K562 (cell line): ENCODE measurements around the gene RCE1. TPM values are rescaled to one million over a fixed set of nuclear protein-coding genes. Genes with fewer than 3 reads are reported as not detected.

ENCODE experiments used
- ATAC-seq: fragments of 200-7000 bp; cut with Tn5 transposase; 3 replicates; pipeline ENCODE4 v1.9.1; 2020; ENCODE audit warnings: moderate library complexity
- BruUV-seq: library from RNA; stranded (reverse); fragments of 400-500 nt; replicated peaks from 2 replicates; lab custom pipeline; 2021; lab: Mats Ljungman, UMichigan
- CTCF ChIA-PET: fragments of 300-600 bp; formaldehyde crosslinking; extraction: SDS; loops from one replicate; lab custom pipeline; 2021; ENCODE audit warnings: low intra/inter-chr PET ratio; lab: Yijun Ruan, JAX
- POLR2A ChIA-PET: fragments of 300-600, 350-650 bp; sonication (Branson Sonifier 250); formaldehyde crosslinking; extraction: SDS; loops from one replicate; lab custom pipeline; 2021; ENCODE audit warnings: antibody characterized with exemption, inconsistent platforms; lab: Yijun Ruan, JAX
- DNase-seq, 4 experiments: peaks; one replicate each; pipeline versions ENCODE4 v3.0.0 to v3.0.0-alpha.2; 2011 to 2018; ENCODE audit warnings: low spot score in 3 of 4, mixed read lengths in 3 of 4; ENCODE audit errors: extremely low read depth in 1 of 4
- FAIRE-seq: peaks from 2 replicates; lab custom pipeline; 2011; peaks lifted over from hg19 to GRCh38; lab: Jason Lieb, UNC
- H2AFZ ChIP-seq: 2 replicates; pipeline ENCODE4 v1.6.0; 2011; ENCODE audit warnings: low read depth, low read length, control low read depth, inconsistent platforms
- H3K27ac ChIP-seq: fragments of 200-600 bp; 3 replicates; pipeline ENCODE4 v1.8.0; 2011; ENCODE audit warnings: low read depth, mild to moderate bottlenecking, control low read depth, inconsistent platforms, low read length, moderate library complexity, mixed read lengths; ENCODE audit errors: extremely low read depth
- H3K27me3 ChIP-seq, 2 experiments: fragments of 300-600 bp in 1 of 2; 2 replicates in 1 of 2; 3 replicates in 1 of 2; pipeline versions ENCODE4 v1.6.0 to v1.8.0; 2011; ENCODE audit warnings: inconsistent platforms in 2 of 2, low read length in 2 of 2, mild to moderate bottlenecking in 1 of 2, mixed read lengths in 1 of 2, moderate library complexity in 1 of 2; ENCODE audit not compliant: control insufficient read depth in 2 of 2, insufficient read depth in 2 of 2
- H3K36me3 ChIP-seq: fragments of 300-600 bp; 3 replicates; pipeline ENCODE4 v1.8.0; 2011; ENCODE audit warnings: mild to moderate bottlenecking, low read length, inconsistent platforms; ENCODE audit not compliant: control insufficient read depth, insufficient read depth
- H3K4me1 ChIP-seq, 2 experiments: fragments of 200-600 bp in 1 of 2; replicated peaks in 1 of 2; 2 replicates in 1 of 2; 3 replicates in 1 of 2; pipeline versions ENCODE4 v1.5.1 to v1.8.0; 2011; ENCODE audit warnings: inconsistent platforms in 2 of 2, low read length in 2 of 2, mild to moderate bottlenecking in 1 of 2, mixed read lengths in 1 of 2, moderate library complexity in 1 of 2; ENCODE audit not compliant: control insufficient read depth in 2 of 2, insufficient read depth in 2 of 2
- H3K4me2 ChIP-seq: 2 replicates; pipeline ENCODE4 v1.6.1; 2011; ENCODE audit warnings: low read length, control low read depth, inconsistent platforms, mixed read lengths; ENCODE audit not compliant: insufficient read depth
- H3K4me3 ChIP-seq: fragments of 200-600 bp; sonication (generic), shearing (Covaris generic); 2 replicates; pipeline ENCODE4 v1.5.1; 2016; ENCODE audit warnings: control low read depth, inconsistent platforms
- H3K79me2 ChIP-seq: fragments of 200-600 bp; 3 replicates; pipeline ENCODE4 v1.8.0; 2011; ENCODE audit warnings: low read length, inconsistent platforms; ENCODE audit not compliant: control insufficient read depth, insufficient read depth
- H3K9ac ChIP-seq, 2 experiments: 2 replicates each; pipeline versions ENCODE4 v1.6.0 to v1.6.1; 2011; ENCODE audit warnings: low read depth in 2 of 2, low read length in 2 of 2, control low read depth in 1 of 2, inconsistent platforms in 1 of 2, mild to moderate bottlenecking in 1 of 2, mixed read lengths in 1 of 2; ENCODE audit not compliant: insufficient read depth in 1 of 2
- H3K9me1 ChIP-seq: one replicate; pipeline ENCODE4 v1.6.0; 2011; ENCODE audit warnings: inconsistent platforms, mild to moderate bottlenecking, low read length, moderate library complexity; ENCODE audit not compliant: control insufficient read depth, insufficient read depth
- H3K9me3 ChIP-seq: replicated peaks from 2 replicates; pipeline ENCODE4 v1.5.1; 2011; ENCODE audit warnings: low read depth, low read length, inconsistent platforms; ENCODE audit not compliant: control insufficient read depth, insufficient read depth
- H4K20me1 ChIP-seq: replicated peaks from 2 replicates; pipeline ENCODE4 v1.6.1; 2011; ENCODE audit warnings: low read length, inconsistent platforms, mixed read lengths; ENCODE audit not compliant: control insufficient read depth, insufficient read depth
- BRF1 ChIP-seq: IDR thresholded peaks from 3 replicates; pipeline ENCODE4 v1.6.1; 2011; ENCODE audit warnings: borderline replicate concordance, mild to moderate bottlenecking; ENCODE audit not compliant: insufficient read length; ENCODE audit errors: extremely low read depth
- CBX8 ChIP-seq: fragments of 200-600 bp; sonication (generic); IDR thresholded peaks from 2 replicates; pipeline ENCODE4 v1.6.1; 2012; ENCODE audit warnings: borderline replicate concordance, mixed run types, low read depth, mild to moderate bottlenecking, moderate library complexity, mixed read lengths, low read length, control low read depth, inconsistent platforms; ENCODE audit not compliant: poor library complexity, severe bottlenecking; ENCODE audit errors: extremely low read depth
- MAFF ChIP-seq: IDR thresholded peaks from 2 replicates; pipeline ENCODE4 v1.6.1; 2012; ENCODE audit warnings: low read length, improper control_type of control experiment
- MAFG ChIP-seq: fragments of 450-650 bp; conservative IDR thresholded peaks from 2 replicates; pipeline ENCODE4 v1.6.1; 2016; ENCODE audit warnings: missing genetic modification characterization, missing compliant biosample characterization
- NUFIP1 ChIP-seq: fragments of 450-650 bp; IDR thresholded peaks from 2 replicates; pipeline ENCODE4 v1.6.1; 2018; ENCODE audit not compliant: partially characterized antibody
- POLR3A ChIP-seq: IDR thresholded peaks from 2 replicates; pipeline ENCODE4 v1.6.1; 2011; ENCODE audit warnings: borderline replicate concordance, mild to moderate bottlenecking, moderate library complexity; ENCODE audit not compliant: insufficient read length, insufficient read depth; ENCODE audit errors: extremely low read depth
- PTTG1 ChIP-seq: fragments of 450-650 bp; IDR thresholded peaks from 2 replicates; pipeline ENCODE4 v1.6.1; 2016; ENCODE audit warnings: low read depth, mild to moderate bottlenecking, missing genetic modification characterization, missing compliant biosample characterization
- RBM22 ChIP-seq: fragments of 200-400 bp; formaldehyde crosslinking; IDR thresholded peaks from 2 replicates; pipeline ENCODE4 v1.6.1; 2018; ENCODE audit warnings: low read length, low read depth; ENCODE audit not compliant: poor library complexity, severe bottlenecking
- SP1 ChIP-seq: sonication (generic); formaldehyde crosslinking; IDR thresholded peaks from 2 replicates; pipeline ENCODE4 v1.8.1; 2022; ENCODE audit warnings: mild to moderate bottlenecking, missing genetic modification reagents
- SREBF1 ChIP-seq: fragments of 150-350 bp; IDR thresholded peaks from 2 replicates; pipeline ENCODE4 v1.6.1; 2014; ENCODE audit warnings: antibody characterized with exemption, low read depth, low read length, borderline replicate concordance
- U2AF2 ChIP-seq: fragments of 200-400 bp; formaldehyde crosslinking; optimal IDR thresholded peaks from 2 replicates; pipeline ENCODE3; 2017; ENCODE audit warnings: low read depth, mild to moderate bottlenecking, low read length
- ZNF146 ChIP-seq: IDR thresholded peaks from one replicate; pipeline ENCODE4 v1.6.1; 2018; ENCODE audit warnings: missing compliant biosample characterization; ENCODE audit not compliant: unreplicated experiment
- ZNF311 ChIP-seq: fragments of 250-450 bp; sonication (Bioruptor Pico); IDR thresholded peaks from 2 replicates; pipeline ENCODE4 v1.4.0; 2020; ENCODE audit warnings: mild to moderate bottlenecking, moderate library complexity
- ZNF695 ChIP-seq: fragments of 450-650 bp; formaldehyde crosslinking; IDR thresholded peaks from 2 replicates; pipeline ENCODE4 v1.4.0; 2020; ENCODE audit warnings: mild to moderate bottlenecking, moderate library complexity
- WGBS: fragments of 100-300 bp; shearing (Covaris generic); methylation state at CpG from one replicate; pipeline ENCODE4 v1.1.6; 2016; ENCODE audit warnings: low coverage, mixed read lengths; ENCODE audit not compliant: insufficient coverage; ENCODE audit errors: missing lambda C conversion rate; 5-methylcytosine and 5-hydroxymethylcytosine counted together
- in situ Hi-C: fragments of 300-500 bp; cut with MboI; formaldehyde crosslinking; loops from 4 replicates; pipeline ENCODE4 v1.15.0; 2018; ENCODE audit warnings: inconsistent platforms, mixed read lengths
- intact Hi-C: fragments of 100-400 bp; cut with micrococcal nuclease; formaldehyde crosslinking; loops from 2 replicates; pipeline ENCODE4 v1.14.2; 2022
- polyA plus RNA-seq, 8 experiments: library from polyadenylated mRNA; depleted of rRNA in 4 of 8; stranded (reverse) in 5 of 8; unstranded in 3 of 8; fragments of >200 nt; fragmentation: Nextera tagmentation in 2 of 8; fragmentation: Illumina TruSeq in 1 of 8; extraction: Ambion mirVana in 2 of 8; extraction: Trizol in 1 of 8; gene quantifications; 2 replicates each; pipeline versions ENCODE4 v1.2.1 to v1.2.3, GENCODE V29; 2011 to 2014; ENCODE audit warnings: inconsistent platforms in 1 of 8, missing spikeins in 1 of 8
- total RNA-seq, 7 experiments: library from RNA; depleted of rRNA in 6 of 7; stranded (reverse); fragments of >200 nt in 6 of 7; fragmentation: Illumina TruSeq in 2 of 7; extraction: Trizol in 2 of 7; gene quantifications; 2 replicates each; pipeline versions ENCODE4 v1.2.1 to v1.2.3, GENCODE V29; 2011 to 2021; ENCODE audit warnings: low replicate concordance in 1 of 7
- TF ChIP-seq, protein P1 (sequence below): fragments of 450-650 bp; formaldehyde crosslinking; conservative IDR thresholded peaks from 2 replicates; pipeline ENCODE4 v1.4.0; 2022; ENCODE audit warnings: mild to moderate bottlenecking, missing genetic modification characterization
- TF ChIP-seq, protein P2 (sequence below): fragments of 250-450 bp; sonication (Bioruptor Pico); IDR thresholded peaks from 2 replicates; pipeline ENCODE4 v1.8.0; 2021; ENCODE audit warnings: moderate library complexity, mild to moderate bottlenecking, inconsistent platforms

The RCE1 gene
- total and polyA plus RNA-seq, 9 of the 15 experiments (the other 6 are each of a cell fraction or from before 2014, with no cell fraction given), result 0.75 to 41.5 (median 15.1) TPM

DNA sequence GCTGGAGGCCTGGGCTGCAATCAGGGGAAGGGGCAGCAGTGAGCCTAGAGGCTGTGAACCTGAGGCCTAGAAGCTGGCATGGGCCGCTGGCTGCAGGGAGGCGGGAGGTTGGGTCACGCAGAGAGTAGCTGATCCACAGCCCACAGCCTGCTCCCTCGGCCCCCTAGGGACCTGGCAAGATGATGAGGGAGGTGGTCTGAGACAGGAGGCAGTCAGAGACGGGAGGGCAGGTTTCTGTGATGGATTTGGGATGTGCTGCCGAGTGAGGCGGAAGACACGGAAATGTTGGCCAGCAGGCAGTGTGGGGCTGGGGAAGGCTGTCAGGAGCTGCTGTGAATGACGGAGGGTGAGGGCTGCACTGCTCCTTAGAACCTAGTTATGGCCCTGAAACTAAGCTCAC is 36.3 kb downstream of the RCE1 start:
- intact Hi-C loops, result no loop called here
- WGBS, result 88% methylated on average over 9 of the region's 9 CpGs
- ATAC-seq, result no peak

More for the DNA sequence above, 36.3 kb downstream of the RCE1 start:
- DNase-seq (no peak), FAIRE-seq (no peak)
- H3K4me3 ChIP-seq, result no peak overlapping the region
- H3K27ac ChIP-seq, result no peak overlapping the region
- H3K4me2 ChIP-seq, result no peak overlapping the region; the same call in 1 of the 2 replicates
- H3K79me2 ChIP-seq, result no peaks in the 10 kb centered on the region
- no peaks in the 10 kb centered on the region for H3K27me3 ChIP-seq
- CTCF ChIA-PET, result no interaction called here
- BruUV-seq, result no TSS peak
- H3K9me3 ChIP-seq, result no peaks in the 10 kb centered on the region
- H3K4me1 ChIP-seq, result peaks cover 10 to 54% of the 10 kb centered on the region in 2 experiments; a peak in 4 of 5 replicates
- H3K9ac ChIP-seq, result peak overlapping the region in 1 of 2 experiments; percentile 87; a peak in 2 of 4 replicates
- 0 out of 2 replicates have a peak, but pooled peaks cover 3% of the 10 kb centered on the region for H4K20me1 ChIP-seq
- POLR2A ChIA-PET, result interaction anchor here (0.5 to 1.1 kb wide), 3 partner anchors 14 to 664 kb away, joined by 3 read pairs; partner anchors contain the start of gene RBM4B
- no peaks in the 10 kb centered on the region for H3K36me3 ChIP-seq
- no peak for TF ChIP-seq ZNF695 (CRISPR knock-in tag)
- TF ChIP-seq, protein P1, sequence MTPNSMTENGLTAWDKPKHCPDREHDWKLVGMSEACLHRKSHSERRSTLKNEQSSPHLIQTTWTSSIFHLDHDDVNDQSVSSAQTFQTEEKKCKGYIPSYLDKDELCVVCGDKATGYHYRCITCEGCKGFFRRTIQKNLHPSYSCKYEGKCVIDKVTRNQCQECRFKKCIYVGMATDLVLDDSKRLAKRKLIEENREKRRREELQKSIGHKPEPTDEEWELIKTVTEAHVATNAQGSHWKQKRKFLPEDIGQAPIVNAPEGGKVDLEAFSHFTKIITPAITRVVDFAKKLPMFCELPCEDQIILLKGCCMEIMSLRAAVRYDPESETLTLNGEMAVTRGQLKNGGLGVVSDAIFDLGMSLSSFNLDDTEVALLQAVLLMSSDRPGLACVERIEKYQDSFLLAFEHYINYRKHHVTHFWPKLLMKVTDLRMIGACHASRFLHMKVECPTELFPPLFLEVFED, result no peak
- no peak for TF ChIP-seq MAFG (tag)
- TF ChIP-seq CBX8, result no peak
- no peak for TF ChIP-seq PTTG1 (tag)
- TF ChIP-seq SREBF1, result no peak
- TF ChIP-seq ZNF146, result no peak
- TF ChIP-seq NUFIP1, result no peak
- TF ChIP-seq POLR3A, result no peak
- TF ChIP-seq, protein P2, sequence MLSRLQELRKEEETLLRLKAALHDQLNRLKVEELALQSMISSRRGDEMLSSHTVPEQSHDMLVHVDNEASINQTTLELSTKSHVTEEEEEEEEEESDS (CRISPR knock-in tag), result no peak
- TF ChIP-seq ZNF311, result no peak
- TF ChIP-seq SP1 (CRISPR knock-in tag), result no peak
- TF ChIP-seq U2AF2, result no peak
- TF ChIP-seq MAFF, result no peak
- TF ChIP-seq RBM22, result no peak
- TF ChIP-seq BRF1, result no peak
- no peak overlapping the region for H2AFZ ChIP-seq
- H3K9me1 ChIP-seq, result no peaks in the 10 kb centered on the region
- in situ Hi-C loops, result no loop called here
